ENCODE results near the gene TSPAN4.

The TSPAN4 gene

DNA sequence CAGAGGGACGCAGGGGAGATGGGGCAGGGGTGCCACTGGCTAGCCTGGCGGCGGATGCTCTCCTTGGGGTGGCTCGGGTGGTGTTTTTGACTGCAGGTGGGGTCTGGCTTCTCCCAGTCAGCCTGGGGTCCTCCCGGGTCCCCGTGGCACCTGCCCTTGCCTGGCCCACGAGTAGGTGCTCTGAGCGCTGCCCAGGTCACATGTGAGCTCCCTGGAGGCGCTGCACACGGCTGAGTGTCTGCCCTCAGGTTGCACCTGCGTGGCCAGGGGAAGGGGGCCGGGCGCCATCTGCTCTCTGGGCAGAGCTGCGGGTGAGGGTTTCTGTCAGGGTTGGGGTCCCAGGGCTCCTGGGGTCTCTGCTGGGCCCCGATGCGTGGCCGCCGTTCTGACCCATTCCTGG lies 5.2 kb downstream of the TSPAN4 start:
- intact Hi-C loops (cut with DNase I) = loop anchor here (1.0 to 10.0 kb wide), 2 partner anchors 127 to 203 kb away; no protein-coding TSS in a partner anchor
- no peak for DNase-seq

DNA sequence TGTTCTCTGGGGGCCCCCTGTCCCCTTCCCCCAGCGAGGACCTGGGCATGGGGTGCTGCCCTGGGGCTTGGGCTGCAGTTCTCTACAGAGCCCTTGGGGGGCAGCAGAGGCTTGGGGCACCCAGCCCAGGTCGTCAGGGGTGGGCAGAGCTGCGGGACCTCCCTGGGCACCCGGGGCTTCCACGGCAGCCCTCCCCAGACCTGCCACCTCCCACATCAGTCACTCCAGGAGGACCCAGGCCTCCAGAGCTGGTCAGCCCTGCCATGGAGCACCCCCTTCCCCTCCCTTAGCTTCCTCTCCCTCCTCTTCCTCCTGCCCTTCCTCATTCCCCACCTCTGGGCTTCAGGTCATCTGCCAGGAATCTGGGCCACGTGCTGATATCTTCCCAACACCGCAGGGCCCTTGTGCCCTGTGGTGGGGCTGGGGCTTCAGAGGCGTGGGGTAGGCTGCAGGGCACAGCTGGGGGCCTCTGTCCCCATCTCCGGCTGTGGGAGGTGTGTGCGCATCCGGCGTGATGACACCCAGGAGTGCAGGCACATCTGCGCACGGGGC lies 5.8 kb downstream of the TSPAN4 start:
- intact Hi-C loops (cut with DNase I) = loop anchor here (1.0 to 10.0 kb wide), 2 partner anchors 126 to 203 kb away; no protein-coding TSS in a partner anchor
- DNase-seq = peak in 5 of 10 donors; percentile 43 to 92 (median 58)

DNA sequence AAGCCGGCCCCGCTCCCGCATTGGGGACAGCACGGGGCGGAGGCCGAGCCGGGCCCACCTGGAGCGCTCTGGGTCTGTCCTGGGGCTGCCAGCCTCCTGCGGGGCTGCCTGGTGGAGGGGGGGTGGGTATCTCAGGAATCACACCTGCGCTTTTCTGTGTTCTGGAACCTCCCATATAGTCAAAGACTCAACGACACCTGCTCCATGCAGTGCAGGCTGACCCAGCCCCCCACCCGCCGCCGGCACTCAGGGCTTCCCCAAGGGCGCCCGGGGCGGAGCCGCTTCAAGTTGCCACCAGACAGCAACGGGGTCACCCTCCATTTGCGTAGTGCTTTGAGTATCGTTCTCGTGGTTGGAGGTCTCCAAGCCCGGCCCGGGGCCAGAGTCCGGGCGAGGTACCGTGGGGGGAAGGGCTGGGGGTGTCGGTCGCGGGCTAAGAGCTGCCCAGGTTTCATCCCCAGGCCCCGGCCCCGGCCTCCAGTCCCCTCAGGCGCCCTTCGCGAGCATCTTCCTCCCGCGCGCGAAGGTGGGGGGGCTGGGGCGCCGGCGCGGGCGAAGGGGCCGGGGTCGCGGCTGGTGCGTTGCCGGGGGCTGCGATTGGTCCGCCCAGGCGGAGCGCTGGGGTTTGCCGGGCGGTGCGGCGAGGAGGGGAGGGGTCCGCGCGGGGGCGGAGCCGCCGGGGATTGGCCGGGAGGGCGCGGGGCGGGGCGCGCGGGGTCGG lies 6.6 kb downstream of the TSPAN4 start:
- no peak for DNase-seq
- intact Hi-C loops (cut with DNase I) = loop anchor here (10.0 kb wide), 1 partner anchor 126 kb away; no protein-coding TSS in a partner anchor

DNA sequence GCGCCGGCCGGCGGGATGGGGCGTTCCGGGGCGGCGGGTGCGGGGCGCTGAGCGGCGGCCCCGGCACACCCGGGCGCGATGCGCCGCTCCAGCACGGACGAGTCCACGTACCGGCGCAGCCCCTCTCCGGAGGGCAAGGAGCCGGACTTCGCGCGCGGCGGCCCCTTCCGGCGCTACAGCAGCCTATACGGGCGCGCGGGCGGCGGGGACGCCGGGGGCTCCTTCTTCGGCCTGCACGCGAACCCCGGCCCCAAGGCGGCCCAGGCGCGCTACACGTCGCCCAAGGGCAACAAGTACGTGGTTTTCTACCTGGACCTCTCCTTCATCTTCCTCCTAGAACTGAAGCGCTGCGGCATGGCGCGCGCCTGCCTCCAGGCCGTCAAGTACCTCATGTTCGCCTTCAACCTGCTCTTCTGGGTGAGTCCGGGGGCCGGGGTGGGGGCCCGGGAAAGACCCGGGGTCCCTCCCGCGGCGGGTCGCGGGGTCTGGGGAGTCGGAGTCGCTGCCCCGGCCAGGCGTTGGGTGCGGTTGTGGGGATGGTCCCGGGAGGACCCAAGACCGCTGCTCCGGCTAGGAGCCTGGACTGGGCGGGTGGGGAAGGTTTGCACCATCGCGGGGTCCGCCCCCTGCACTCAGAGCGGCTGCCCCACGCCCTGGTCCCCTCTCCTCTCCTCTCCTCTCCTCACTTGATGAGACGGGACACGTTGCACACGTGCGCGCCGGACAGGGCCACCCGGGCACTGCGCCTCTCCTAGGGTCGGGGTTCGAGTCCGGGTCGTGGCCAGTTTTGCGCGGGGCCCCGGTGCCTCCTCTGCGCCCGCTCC lies 7.5 kb downstream of the TSPAN4 start:
- intact Hi-C loops (cut with DNase I) = loop anchor here (10.0 kb wide), 1 partner anchor 125 kb away; no protein-coding TSS in a partner anchor
- DNase-seq = no peak

DNA sequence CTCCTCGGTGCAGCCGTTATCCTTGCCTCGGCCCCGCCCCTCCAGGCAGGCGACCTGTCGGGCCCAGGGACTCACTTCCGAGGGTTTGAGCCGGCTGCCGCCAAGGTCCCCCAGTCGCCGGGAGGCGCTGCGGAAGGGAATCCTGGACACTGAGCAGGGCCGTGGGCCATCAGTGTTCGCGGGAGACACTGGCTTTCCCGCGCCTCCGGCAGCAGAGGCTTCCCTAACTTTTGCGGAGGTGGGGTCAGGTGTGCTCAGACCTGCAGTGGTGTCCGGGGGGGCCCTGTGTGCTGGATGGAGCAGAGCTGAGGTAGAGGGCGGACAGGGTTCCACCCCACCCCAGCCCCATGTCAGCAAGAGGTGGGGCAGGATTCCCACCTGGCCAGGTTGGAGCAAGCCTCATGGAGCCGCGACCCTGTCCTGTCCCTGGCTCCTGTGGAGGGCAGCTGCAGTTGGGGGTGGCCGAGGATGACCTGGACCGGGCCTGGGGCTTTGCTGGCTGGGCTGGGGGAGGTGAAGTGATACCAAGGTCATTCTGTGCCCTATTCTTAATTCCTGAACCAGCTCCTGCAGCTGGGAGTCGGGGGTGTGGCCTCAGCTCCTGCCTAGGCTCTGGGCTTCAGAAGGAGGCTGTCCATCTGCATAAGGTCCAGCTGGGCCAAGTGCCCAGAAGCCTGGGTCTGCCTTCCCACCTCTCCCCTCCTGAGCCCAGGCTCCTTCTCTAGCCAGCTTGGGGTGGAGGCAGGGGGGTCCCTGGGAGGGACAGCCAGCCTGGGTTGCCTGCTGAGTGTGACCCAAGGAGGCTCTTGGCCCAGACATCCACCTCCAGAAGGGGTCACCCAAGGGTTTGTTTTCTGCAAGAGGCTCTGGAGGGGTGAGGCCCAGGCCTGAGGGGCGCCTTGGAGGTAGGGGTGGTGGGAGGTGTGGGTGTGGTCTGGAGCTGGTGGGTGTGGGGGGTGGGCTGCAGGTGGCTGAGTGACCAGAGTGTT lies 8.4 kb downstream of the TSPAN4 start:
- no peak for DNase-seq
- intact Hi-C loops (cut with DNase I) = no loop called here

DNA sequence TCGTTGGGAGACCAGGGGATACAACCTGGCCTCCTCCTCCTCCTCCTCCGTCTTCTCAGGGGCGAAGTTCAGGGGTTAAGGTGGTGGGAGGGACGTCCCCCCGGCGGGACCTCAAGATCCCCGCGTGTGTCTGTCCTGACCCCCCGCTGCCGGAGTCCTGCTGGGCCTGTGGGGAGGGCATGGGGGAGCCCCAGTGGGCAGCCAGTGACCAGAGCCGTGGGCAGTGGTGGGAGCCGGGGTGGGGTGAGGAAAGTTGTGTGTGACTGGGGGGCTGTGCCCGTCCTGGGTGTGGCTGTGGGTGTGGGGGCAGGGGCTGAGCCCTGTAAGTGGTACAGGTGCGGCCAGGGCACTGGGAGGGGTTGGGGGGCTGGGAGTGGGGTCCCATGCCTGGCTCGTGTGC lies 10.1 kb downstream of the TSPAN4 start:
- no peak for DNase-seq
- intact Hi-C loops (cut with DNase I) = no loop called here

DNA sequence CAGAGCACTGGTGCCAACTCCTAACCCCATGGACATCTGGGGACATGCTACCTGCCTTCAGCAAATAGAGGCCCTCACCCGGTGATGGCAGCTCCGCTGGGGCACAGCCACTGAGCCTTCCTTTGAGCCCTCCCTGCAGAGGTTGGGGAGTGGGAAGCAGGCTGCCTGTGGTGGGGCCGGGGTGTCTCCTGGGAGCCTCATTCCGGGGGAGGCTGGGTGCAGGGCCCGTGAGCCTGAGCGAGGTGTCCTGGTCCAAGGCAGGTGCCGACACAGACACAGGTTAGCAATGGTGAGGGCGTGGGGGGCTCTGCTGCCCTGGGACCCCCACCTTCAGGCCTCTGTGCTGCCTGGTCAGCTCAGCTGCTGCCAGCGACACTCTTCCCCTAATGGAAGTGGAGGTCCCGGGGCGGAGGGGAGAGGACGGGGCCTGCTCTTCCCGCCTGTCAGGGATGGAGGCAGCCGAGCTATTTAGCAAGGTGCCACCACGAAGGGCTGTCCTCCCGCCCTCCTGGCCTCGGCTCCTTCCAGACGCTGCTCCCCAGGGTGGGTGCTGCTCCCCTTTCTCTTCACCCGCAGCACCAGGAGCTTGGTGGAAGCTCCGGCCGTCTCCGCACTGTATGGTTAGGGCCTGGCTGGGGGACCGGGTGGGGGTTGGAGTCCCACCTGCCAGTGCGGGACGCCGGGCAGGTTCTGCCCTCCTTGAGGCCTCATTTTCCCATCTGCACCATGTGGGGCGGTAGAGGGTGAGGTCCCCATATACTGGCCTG lies 11.2 kb downstream of the TSPAN4 start:
- DNase-seq = no peak
- intact Hi-C loops (cut with DNase I) = no loop called here

DNA sequence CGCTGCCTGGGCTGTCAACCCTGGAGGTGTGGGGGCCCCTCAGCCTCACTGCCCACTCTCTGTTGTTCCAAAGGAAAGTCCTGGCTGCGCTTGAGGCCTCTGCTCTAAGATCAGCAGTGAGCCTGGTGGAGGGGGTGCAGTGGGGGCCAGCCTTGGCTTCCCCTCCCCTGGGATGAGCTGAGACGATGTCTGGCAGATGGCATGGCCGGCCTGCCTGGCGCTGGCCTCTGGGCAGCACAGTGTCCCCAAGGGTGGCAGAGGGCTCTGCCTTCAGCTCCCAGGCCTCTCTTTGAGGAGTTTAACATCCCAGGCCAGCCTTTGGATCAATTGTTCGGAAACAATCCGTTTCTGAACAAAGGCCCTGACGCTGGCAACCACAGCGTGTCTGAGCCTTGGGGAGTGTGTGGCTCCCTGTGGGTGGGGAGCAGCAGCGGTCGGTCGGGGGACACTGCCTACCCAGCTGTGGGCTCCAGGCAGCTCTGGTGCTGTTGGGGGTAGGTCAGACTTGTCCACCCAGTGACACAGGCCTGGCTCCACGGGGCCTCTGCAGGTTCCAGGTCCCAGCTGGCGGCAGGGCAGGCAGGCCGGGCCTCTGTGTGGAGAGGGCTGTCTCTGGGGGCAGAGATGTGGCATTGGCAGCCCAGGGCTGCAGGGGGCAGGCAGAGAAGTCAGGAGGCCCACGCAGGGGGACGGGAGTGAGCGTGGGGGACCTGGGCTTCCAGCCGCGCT lies 12.1 kb downstream of the TSPAN4 start:
- intact Hi-C loops (cut with DNase I) = no loop called here
- DNase-seq = no peak

DNA sequence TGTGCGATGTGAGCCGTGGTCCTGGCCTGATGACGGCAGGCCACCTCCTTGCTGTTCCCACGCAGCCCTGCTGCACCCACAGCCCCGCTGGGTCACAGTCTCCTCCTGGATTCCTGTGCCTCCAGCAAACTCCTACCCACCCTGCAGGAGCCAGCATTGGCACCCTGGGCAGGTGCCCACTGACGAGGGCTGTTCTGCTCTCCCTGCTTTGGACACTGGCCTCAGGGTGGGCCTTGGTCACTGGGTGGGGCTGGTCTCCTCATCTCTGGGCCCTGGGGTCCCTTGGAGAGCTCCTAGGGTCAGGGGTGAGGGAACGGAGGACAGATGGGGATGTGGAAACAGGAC lies 12.7 kb downstream of the TSPAN4 start:
- intact Hi-C loops (cut with DNase I) = no loop called here
- DNase-seq = no peak

DNA sequence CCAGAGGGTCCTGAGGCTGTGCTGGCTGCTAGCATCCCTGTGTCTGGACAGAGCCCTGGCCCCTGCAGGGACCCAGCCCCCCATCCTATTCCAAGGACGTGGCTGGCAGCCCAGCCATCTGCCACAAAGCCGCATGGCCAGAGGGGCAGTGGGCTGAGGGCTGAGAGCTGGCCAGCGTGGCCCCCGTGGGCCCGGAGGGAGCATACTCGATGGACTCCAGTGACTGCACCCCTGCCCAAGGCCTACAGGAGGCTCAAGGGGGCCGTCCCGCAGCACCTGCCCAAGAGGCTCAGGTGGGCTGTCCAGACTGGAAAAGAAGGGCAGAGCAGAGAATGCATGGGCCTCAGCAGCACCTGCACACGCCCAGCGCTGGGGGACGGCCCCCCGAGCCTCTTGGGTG lies 13.1 kb downstream of the TSPAN4 start:
- no peak for DNase-seq

DNA sequence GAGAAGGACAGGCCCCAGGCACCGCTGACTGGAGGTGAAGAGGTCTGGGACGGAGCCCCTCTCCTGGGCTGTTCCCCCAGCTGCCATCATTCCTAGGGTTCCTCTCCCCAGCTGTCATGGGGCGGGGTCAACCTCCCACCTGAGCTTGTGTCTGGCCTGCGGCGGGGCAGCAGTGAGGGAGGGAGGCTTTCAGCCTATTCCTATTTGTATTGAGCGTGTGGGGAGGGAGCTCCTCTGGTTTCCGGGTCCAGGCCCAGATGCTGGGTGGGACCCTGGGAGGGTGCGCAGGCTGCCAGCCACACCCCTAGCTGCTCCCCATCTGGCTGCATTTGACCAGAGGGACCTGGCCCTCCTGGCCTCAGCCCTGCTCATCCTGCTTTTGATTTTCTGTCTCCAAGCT lies 13.7 kb downstream of the TSPAN4 start:
- intact Hi-C loops (cut with DNase I) = no loop called here

More for the DNA sequence above, 13.1 kb downstream of the TSPAN4 start:
- intact Hi-C loops (cut with DNase I) = no loop called here

DNA sequence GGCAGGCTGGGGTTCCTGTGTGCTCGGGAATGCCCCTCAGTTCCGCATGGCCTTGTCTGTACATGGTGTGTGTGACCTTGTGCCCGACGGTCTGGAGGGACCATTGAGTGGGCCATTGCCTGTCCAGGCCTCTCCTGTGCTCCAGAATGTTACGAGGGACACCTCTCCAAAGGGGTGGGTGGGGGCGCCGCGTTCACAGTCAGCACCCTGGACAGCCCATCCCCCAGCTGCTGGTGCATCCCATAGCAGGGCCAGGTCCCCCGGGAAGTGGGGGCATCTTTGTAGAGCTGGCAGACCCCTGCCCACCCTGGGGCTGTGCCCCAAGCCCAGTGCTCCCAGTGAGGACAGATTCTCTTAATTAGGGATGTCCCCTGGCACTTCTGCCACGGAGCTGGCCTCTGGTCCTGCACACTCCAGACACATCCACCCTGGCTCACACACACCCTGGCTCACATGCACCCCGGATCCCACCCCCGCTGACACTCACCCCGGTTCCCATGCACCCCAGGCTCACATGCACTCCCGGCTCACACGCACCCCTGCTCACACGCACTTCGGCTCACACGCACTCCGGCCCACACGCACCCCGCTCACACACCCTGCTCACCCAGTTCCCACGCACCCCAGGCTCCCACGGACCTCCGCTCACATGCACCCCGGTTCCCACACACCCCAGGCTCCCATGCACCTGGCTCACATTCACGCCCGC lies 15.6 kb downstream of the TSPAN4 start:
- DNase-seq = peak in 1 of 10 donors; percentile 80
- intact Hi-C loops (cut with DNase I) = no loop called here

More for the DNA sequence above, 13.7 kb downstream of the TSPAN4 start:
- DNase-seq = no peak

DNA sequence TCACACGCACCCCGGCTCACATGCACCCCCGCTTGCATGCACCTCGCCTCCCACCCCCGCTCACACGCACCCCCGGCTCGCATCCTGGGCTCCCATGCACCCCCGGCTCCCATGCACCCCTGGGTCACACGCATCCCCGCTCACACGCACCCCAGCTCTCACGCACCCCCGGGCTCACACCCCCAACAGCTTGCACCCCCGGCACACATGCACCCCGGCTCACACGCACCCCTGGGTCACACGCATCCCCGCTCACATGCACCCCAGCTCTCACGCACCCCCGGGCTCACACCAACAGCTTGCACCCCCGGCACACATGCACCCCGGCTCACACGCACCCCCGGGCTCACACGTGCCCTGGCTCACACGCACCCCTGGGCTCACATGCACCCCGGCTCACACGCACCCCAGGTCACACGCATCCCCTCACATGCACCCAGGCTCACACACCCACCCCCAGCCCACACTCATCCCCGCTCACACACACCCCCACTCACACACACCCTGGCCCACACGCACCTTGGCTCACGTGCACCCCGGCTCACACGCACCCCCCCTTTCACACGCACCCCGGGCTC lies 16.2 kb downstream of the TSPAN4 start:
- intact Hi-C loops (cut with DNase I) = no loop called here
- DNase-seq = no peak

DNA sequence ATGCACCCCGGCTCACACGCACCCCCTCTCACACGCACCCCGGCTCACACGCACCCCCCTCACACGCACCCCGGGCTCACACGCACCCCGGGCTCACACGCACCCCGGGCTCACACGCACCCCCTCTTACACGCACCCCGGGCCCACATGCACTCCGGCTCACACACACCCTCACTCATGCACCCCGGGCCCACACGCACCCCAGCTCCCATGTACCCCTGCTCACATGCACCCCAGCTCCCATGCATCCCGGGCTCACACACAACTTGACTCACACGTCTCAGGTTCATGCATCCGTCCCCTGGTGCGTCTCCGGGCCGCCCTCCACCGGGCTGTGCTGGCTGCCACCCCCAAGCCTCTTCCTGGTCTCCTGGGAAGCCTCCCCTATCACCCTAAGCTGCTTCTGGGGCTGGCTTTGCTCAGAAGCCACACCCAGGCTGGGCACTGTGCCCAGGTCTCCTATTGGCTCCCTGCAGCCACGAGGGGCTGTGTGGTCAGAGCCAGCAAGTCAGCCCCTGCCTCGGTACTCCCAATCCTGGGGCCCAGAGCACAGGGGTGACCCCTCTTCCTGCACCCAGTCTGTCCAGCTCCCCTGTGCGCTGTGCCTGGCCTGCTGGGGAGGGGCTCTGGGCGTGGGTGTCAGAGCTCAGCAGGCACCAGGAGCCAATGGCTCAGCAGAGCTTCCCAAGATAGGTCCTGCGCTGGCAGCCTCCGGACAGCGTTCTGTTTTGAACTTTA lies 16.9 kb downstream of the TSPAN4 start:
- intact Hi-C loops (cut with DNase I) = no loop called here
- peak; percentile 64 to 98 (median 88) for DNase-seq

DNA sequence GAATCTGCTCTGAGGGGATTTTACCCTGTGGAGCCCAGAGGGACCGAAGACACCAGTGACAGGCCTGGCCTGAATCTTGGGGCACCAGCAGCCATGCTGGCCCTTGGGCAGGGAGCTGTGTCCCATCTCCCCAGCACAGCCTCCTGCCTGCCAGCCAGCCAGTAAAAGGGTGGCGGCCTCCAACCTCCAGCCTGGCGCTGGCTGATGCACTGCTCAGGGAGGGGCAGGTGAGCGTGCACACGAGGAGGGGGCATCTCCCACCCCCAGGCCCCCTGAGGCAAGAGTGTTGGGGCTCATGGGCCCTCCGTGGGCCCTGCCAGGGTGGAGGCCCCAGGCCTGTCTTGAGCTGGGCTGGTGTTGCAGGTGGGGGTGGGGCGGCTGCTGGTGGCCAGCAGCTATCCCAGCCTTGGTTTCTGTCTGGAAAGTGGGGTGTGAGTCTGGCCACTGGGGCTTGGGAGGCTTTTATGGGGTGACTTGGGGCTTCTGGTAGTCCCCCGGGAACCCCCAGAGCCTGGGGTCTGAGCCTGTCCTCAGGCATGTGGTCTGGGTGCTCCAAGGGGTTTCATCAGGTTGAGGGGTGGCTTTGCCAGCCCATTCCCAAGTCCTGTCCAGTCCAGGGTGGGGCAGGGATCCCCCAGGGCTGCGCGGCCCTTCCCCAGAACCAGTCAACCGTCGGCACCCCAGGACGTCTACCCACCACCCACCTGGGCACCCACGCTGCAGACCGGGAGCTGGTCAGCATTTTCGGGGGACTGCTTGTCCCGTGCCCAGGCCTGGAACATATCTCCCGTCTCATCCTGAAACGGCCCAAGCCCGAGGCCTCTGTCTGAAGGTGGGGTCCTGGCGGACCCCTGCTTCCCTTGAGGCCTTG lies 17.8 kb downstream of the TSPAN4 start:
- intact Hi-C loops (cut with DNase I) = no loop called here
- DNase-seq = peak in 1 of 10 donors; percentile 84

DNA sequence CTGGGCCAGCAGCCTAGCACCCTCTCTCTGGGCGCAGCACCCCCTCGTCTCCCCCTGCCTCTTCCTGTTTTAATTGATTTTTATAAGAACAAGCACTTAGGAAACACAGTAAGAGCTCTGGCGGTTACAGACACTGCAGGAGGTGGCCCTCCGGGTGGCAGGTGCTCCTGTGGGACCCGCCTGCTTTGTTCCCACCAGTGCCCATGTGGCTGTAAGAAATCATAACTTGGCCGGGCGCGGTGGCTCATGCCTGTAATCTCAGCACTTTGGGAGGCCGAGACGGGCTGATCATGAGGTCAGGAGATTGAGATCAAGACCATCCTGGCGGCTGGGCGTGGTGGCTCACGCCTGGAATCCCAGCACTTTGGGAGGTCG lies 18.4 kb downstream of the TSPAN4 start:
- intact Hi-C loops (cut with DNase I) = no loop called here
- DNase-seq = no peak
